HepG2 (cell line): Measurements from ENCODE around the gene PSMD8.

ENCODE experiments used
- CEBPB ChIP-seq: IDR thresholded peaks from 2 replicates; pipeline ENCODE4 v1.6.1; 2011; ENCODE audit warnings: low read depth, low read length, improper control_type of control experiment, borderline replicate concordance
- CTCF ChIP-seq: sonication (generic); formaldehyde crosslinking; IDR thresholded peaks from 2 replicates; pipeline ENCODE4 v1.5.0; 2020; ENCODE audit warnings: mild to moderate bottlenecking, missing genetic modification reagents, moderate library complexity
- ETV6 ChIP-seq: sonication (generic); formaldehyde crosslinking; conservative IDR thresholded peaks from 2 replicates; pipeline ENCODE4 v1.4.0; 2020; ENCODE audit warnings: missing genetic modification reagents
- HNRNPH1 ChIP-seq: fragments of 200-400 bp; formaldehyde crosslinking; optimal IDR thresholded peaks from 2 replicates; pipeline ENCODE3; 2017; ENCODE audit warnings: mild to moderate bottlenecking, low read depth, low read length
- HOXA5 ChIP-seq: sonication (generic); formaldehyde crosslinking; IDR thresholded peaks from 2 replicates; pipeline ENCODE4 v1.4.0; 2020; ENCODE audit warnings: missing genetic modification reagents
- NFIC ChIP-seq: IDR thresholded peaks from 2 replicates; pipeline ENCODE4 v1.6.1; 2012; ENCODE audit warnings: mild to moderate bottlenecking, low read length, inconsistent platforms
- NFRKB ChIP-seq: fragments of 450-650 bp; IDR thresholded peaks from 2 replicates; pipeline ENCODE4 v1.6.1; 2017
- NFYB ChIP-seq: sonication (generic); formaldehyde crosslinking; IDR thresholded peaks from 2 replicates; pipeline ENCODE4 v1.4.0; 2020; ENCODE audit warnings: missing genetic modification reagents
- SAFB2 ChIP-seq: sonication (generic); formaldehyde crosslinking; IDR thresholded peaks from 2 replicates; pipeline ENCODE4 v1.5.1; 2020; ENCODE audit warnings: missing genetic modification reagents, low read depth, mild to moderate bottlenecking, borderline replicate concordance
- SIN3B ChIP-seq: fragments of 150-350 bp; IDR thresholded peaks from 2 replicates; pipeline ENCODE4 v1.6.1; 2014; ENCODE audit warnings: low read length
- ZNF615 ChIP-seq: sonication (generic); formaldehyde crosslinking; IDR thresholded peaks from 2 replicates; pipeline ENCODE4 v1.5.0; 2020; ENCODE audit warnings: mild to moderate bottlenecking, missing genetic modification reagents, borderline replicate concordance
- ZNF782 ChIP-seq: sonication (generic); formaldehyde crosslinking; IDR thresholded peaks from 2 replicates; pipeline ENCODE4 v1.4.0; 2020; ENCODE audit warnings: missing genetic modification reagents, mild to moderate bottlenecking, borderline replicate concordance

DNA sequence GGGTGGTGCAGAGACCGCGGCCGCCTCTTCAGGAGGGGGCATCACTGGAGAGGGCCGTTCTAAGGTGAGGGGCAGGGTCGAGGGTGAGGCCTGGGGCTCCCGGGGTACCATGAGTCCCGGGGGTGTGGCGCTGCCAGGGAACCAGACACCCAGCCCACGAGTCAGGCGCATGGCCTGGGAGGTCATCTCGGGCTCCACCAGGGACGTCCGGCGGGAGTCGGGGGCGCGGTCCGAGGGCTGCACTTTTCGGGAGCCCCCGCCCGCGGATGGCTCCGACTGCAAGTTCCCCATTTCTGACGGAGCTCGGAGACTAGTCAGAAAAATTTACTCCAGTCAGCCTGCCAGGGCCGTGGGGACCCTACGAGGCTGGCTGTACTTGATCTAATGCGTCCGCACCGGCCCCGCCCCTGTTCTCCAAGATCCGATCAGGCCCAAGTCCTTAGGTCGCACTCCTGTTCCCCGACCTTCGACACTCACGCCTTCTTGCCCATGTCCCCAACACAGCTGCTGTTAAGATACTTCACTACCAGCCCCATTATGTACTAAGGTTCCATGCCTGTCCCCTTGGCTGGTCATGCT lies 12.7 kb downstream of the PSMD8 start:
- no peak for TF ChIP-seq CEBPB
- TF ChIP-seq NFIC: no peak
- TF ChIP-seq SIN3B: no peak
- no peak for TF ChIP-seq NFYB (CRISPR knock-in tag)
- no peak for TF ChIP-seq ZNF782 (CRISPR knock-in tag)
- no peak for TF ChIP-seq CTCF (CRISPR knock-in tag)
- no peak for TF ChIP-seq ETV6 (CRISPR knock-in tag)
- TF ChIP-seq SAFB2: no peak
- TF ChIP-seq HOXA5: no peak
- TF ChIP-seq ZNF615 (CRISPR knock-in tag): no peak
- no peak for TF ChIP-seq NFRKB
- TF ChIP-seq HNRNPH1: no peak
